HepG2 (cell line): ENCODE measurements around the gene CISD1. TPM values are rescaled to one million over a fixed set of nuclear protein-coding genes. Genes with fewer than 3 reads are reported as not detected.

Experiments
- ATAC-seq: fragments of 200-7000 bp; cut with Tn5 transposase; 3 replicates; pipeline ENCODE4 v1.9.1; 2020; ENCODE audit warnings: mild to moderate bottlenecking, moderate library complexity
- BruUV-seq: library from RNA; stranded (reverse); fragments of 400-500 nt; replicated peaks from 2 replicates; lab custom pipeline; 2021; lab: Mats Ljungman, UMichigan
- CTCF ChIA-PET: fragments of 300-600 bp; formaldehyde crosslinking; extraction: SDS; loops from one replicate; lab custom pipeline; 2021; ENCODE audit warnings: low total read pairs, inconsistent platforms, low intra/inter-chr PET ratio; lab: Yijun Ruan, JAX
- POLR2A ChIA-PET: fragments of 350-600 bp; sonication (Branson Sonifier 250); formaldehyde crosslinking; loops from one replicate; lab custom pipeline; 2020; ENCODE audit warnings: antibody characterized with exemption, inconsistent platforms; lab: Yijun Ruan, JAX
- DNase-seq: peaks from one replicate; pipeline ENCODE4 v3.0.0-alpha.2; 2015; ENCODE audit warnings: low spot score
- FAIRE-seq: peaks from 3 replicates; lab custom pipeline; 2011; peaks lifted over from hg19 to GRCh38; lab: Jason Lieb, UNC
- H2AFZ ChIP-seq: one replicate; pipeline ENCODE4 v1.6.1; 2011; ENCODE audit warnings: low read length, inconsistent platforms
- H3K27ac ChIP-seq: fragments of 300-600 bp; 3 replicates; pipeline ENCODE4 v1.8.0; 2011; ENCODE audit warnings: mixed run types, mild to moderate bottlenecking, mixed read lengths, low read length, inconsistent platforms; ENCODE audit not compliant: insufficient read depth; ENCODE audit errors: extremely low read length
- H3K27me3 ChIP-seq, 2 experiments: fragments of 200-600 bp in 1 of 2; 2 replicates in 1 of 2; 3 replicates in 1 of 2; pipeline versions ENCODE4 v1.6.0 to v1.8.0; 2011; ENCODE audit warnings: low read length in 2 of 2, mild to moderate bottlenecking in 2 of 2, moderate library complexity in 2 of 2, inconsistent platforms in 1 of 2; ENCODE audit not compliant: insufficient read depth in 2 of 2, control insufficient read depth in 1 of 2
- H3K36me3 ChIP-seq, 2 experiments: fragments of 200-600 bp in 1 of 2; replicated peaks in 1 of 2; 2 replicates in 1 of 2; 3 replicates in 1 of 2; pipeline versions ENCODE4 v1.5.1 to v1.8.0; 2011; ENCODE audit warnings: low read length in 2 of 2, inconsistent platforms in 1 of 2; ENCODE audit not compliant: insufficient read depth in 2 of 2, control insufficient read depth in 1 of 2
- H3K4me1 ChIP-seq: 2 replicates; pipeline ENCODE4 v1.5.1; 2012; ENCODE audit warnings: low read length, inconsistent platforms; ENCODE audit not compliant: insufficient read depth
- H3K4me2 ChIP-seq: 2 replicates; pipeline ENCODE4 v1.6.0; 2011; ENCODE audit warnings: low read depth, low read length, inconsistent platforms
- H3K4me3 ChIP-seq, 3 experiments: fragments of 200-600 bp in 1 of 3; sonication (generic), shearing (Covaris generic) in 1 of 3; replicated peaks in 1 of 3; 2 replicates each; pipeline ENCODE4 v1.5.1; 2011 to 2016; ENCODE audit warnings: low read length in 3 of 3, inconsistent platforms in 2 of 3, low read depth in 2 of 3, mild to moderate bottlenecking in 2 of 3, control low read depth in 1 of 3, mixed read lengths in 1 of 3; ENCODE audit not compliant: insufficient read depth in 1 of 3
- H3K79me2 ChIP-seq: one replicate; pipeline ENCODE4 v1.6.1; 2011; ENCODE audit warnings: low read length, inconsistent platforms; ENCODE audit not compliant: insufficient read depth
- H3K9ac ChIP-seq: 2 replicates; pipeline ENCODE4 v1.6.0; 2011; ENCODE audit warnings: mild to moderate bottlenecking, low read depth, low read length, inconsistent platforms; ENCODE audit not compliant: insufficient read depth
- H3K9me3 ChIP-seq: 2 replicates; pipeline ENCODE4 v1.5.1; 2012; ENCODE audit warnings: mild to moderate bottlenecking, low read length
- H4K20me1 ChIP-seq: 2 replicates; pipeline ENCODE4 v1.6.0; 2011; ENCODE audit warnings: inconsistent platforms, mild to moderate bottlenecking, low read length, moderate library complexity; ENCODE audit not compliant: insufficient read depth
- CCDC6 ChIP-seq: sonication (generic); formaldehyde crosslinking; IDR thresholded peaks from 2 replicates; pipeline ENCODE4 v1.8.1; 2022; ENCODE audit warnings: mild to moderate bottlenecking, missing genetic modification reagents, moderate library complexity
- MED1 ChIP-seq: sonication (generic); formaldehyde crosslinking; IDR thresholded peaks from 2 replicates; pipeline ENCODE4 v1.4.0; 2020; ENCODE audit warnings: missing genetic modification reagents
- POLR2AphosphoS5 ChIP-seq: IDR thresholded peaks from 2 replicates; pipeline ENCODE4 v1.6.1; 2012; ENCODE audit warnings: low read depth, low read length
- SMC3 ChIP-seq: IDR thresholded peaks from 2 replicates; pipeline ENCODE4 v1.6.1; 2011; ENCODE audit warnings: low read length, improper control_type of control experiment
- ZFX ChIP-seq: sonication (generic); formaldehyde crosslinking; IDR thresholded peaks from 2 replicates; pipeline ENCODE4 v1.4.0; 2020; ENCODE audit warnings: mild to moderate bottlenecking, low read depth, missing genetic modification reagents, moderate library complexity
- ZNF180 ChIP-seq: sonication (generic); formaldehyde crosslinking; IDR thresholded peaks from 2 replicates; pipeline ENCODE4 v1.4.0; 2020; ENCODE audit warnings: low read depth, missing genetic modification reagents, borderline replicate concordance
- ZSCAN9 ChIP-seq: IDR thresholded peaks from 2 replicates; pipeline ENCODE4 v1.6.1; 2016; ENCODE audit warnings: borderline replicate concordance
- WGBS: methylation state at CpG from one replicate; pipeline ENCODE4 v1.1.6; 2017; ENCODE audit warnings: low lambda C conversion rate; 5-methylcytosine and 5-hydroxymethylcytosine counted together
- in situ Hi-C: cut with HindIII; loops from 2 replicates; pipeline ENCODE4 v1.10.0; 2017; ENCODE audit warnings: low pct_unique_long_range_greater_than_20kb; ENCODE audit not compliant: extremely low pct_ligation_motif_present
- intact Hi-C: fragments of 100-400 bp; cut with micrococcal nuclease; formaldehyde crosslinking; loops from one replicate; pipeline ENCODE4 v1.10.0; 2022; ENCODE audit not compliant: unreplicated experiment
- polyA plus RNA-seq, 8 experiments: library from polyadenylated mRNA; depleted of rRNA in 3 of 8; stranded (reverse) in 7 of 8; unstranded in 1 of 8; fragments of >200 nt; fragmentation: Illumina TruSeq in 4 of 8; extraction: Trizol in 4 of 8; gene quantifications; 2 replicates each; pipeline versions ENCODE4 v1.2.1 to v1.2.3, GENCODE V29; 2011 to 2016; ENCODE audit warnings: low read depth in 4 of 8, missing spikeins in 1 of 8, mixed read lengths in 1 of 8; ENCODE audit not compliant: insufficient read depth in 1 of 8
- total RNA-seq, 5 experiments: library from RNA; depleted of rRNA; stranded (reverse); fragments of >200 nt; fragmentation: Illumina TruSeq; extraction: Trizol; gene quantifications; 2 replicates each; pipeline ENCODE4 v1.2.3, GENCODE V29; 2016; ENCODE audit warnings: low read depth in 1 of 5
- TF ChIP-seq, protein P1 (sequence below): sonication (generic); formaldehyde crosslinking; IDR thresholded peaks from 2 replicates; pipeline ENCODE4 v1.4.0; 2020; ENCODE audit warnings: missing genetic modification reagents
- TF ChIP-seq, protein P2 (sequence below): sonication (generic); formaldehyde crosslinking; IDR thresholded peaks from 2 replicates; pipeline ENCODE4 v1.5.0; 2020; ENCODE audit warnings: mild to moderate bottlenecking, missing genetic modification reagents
- TF ChIP-seq, protein P3 (sequence below): sonication (generic); formaldehyde crosslinking; IDR thresholded peaks from 2 replicates; pipeline ENCODE4 v1.5.0; 2020; ENCODE audit warnings: mild to moderate bottlenecking, missing genetic modification reagents

CISD1 gene
- total and polyA plus RNA-seq, 2 of the 13 experiments (the other 11 are each of a cell fraction or from before 2014, with no cell fraction given): 63.4 to 78.9 TPM

DNA sequence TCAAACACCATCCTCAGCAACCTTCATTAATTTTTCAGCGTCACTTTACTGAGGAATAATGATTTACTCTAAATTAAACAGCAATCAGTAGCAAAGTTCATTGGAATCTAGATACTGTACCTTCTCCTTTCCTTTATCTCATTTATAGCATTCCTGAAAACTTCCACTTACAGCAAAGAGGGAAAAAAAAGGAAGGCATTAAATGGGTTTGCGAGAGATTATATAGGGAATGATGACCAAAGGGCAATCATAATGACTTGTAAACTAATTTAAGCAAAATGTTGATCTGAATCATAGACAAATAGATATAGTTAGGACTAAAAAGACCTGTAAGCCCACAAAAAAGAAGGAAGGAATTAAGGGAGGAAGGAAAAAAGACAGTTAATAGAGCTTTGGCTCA lies 43.3 kb upstream of the CISD1 start:
- intact Hi-C loops: loop anchor here (5.0 kb wide), 1 partner anchor 37 kb away; no protein-coding TSS in a partner anchor
- no peaks in the 10 kb centered on the region for H3K27me3 ChIP-seq
- no TSS peak for BruUV-seq

More for the DNA sequence above, 43.3 kb upstream of the CISD1 start:
- 98% methylated on average over 2 of the region's 2 CpGs for whole genome bisulfite sequencing
- ATAC-seq: no peak
- TF ChIP-seq MED1 (CRISPR knock-in tag): no peak
- no peak for TF ChIP-seq ZFX
- TF ChIP-seq POLR2AphosphoS5: no peak
- TF ChIP-seq, protein P1, sequence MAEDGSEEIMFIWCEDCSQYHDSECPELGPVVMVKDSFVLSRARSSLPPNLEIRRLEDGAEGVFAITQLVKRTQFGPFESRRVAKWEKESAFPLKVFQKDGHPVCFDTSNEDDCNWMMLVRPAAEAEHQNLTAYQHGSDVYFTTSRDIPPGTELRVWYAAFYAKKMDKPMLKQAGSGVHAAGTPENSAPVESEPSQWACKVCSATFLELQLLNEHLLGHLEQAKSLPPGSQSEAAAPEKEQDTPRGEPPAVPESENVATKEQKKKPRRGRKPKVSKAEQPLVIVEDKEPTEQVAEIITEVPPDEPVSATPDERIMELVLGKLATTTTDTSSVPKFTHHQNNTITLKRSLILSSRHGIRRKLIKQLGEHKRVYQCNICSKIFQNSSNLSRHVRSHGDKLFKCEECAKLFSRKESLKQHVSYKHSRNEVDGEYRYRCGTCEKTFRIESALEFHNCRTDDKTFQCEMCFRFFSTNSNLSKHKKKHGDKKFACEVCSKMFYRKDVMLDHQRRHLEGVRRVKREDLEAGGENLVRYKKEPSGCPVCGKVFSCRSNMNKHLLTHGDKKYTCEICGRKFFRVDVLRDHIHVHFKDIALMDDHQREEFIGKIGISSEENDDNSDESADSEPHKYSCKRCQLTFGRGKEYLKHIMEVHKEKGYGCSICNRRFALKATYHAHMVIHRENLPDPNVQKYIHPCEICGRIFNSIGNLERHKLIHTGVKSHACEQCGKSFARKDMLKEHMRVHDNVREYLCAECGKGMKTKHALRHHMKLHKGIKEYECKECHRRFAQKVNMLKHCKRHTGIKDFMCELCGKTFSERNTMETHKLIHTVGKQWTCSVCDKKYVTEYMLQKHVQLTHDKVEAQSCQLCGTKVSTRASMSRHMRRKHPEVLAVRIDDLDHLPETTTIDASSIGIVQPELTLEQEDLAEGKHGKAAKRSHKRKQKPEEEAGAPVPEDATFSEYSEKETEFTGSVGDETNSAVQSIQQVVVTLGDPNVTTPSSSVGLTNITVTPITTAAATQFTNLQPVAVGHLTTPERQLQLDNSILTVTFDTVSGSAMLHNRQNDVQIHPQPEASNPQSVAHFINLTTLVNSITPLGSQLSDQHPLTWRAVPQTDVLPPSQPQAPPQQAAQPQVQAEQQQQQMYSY (CRISPR knock-in tag): no peak
- TF ChIP-seq, protein P2, sequence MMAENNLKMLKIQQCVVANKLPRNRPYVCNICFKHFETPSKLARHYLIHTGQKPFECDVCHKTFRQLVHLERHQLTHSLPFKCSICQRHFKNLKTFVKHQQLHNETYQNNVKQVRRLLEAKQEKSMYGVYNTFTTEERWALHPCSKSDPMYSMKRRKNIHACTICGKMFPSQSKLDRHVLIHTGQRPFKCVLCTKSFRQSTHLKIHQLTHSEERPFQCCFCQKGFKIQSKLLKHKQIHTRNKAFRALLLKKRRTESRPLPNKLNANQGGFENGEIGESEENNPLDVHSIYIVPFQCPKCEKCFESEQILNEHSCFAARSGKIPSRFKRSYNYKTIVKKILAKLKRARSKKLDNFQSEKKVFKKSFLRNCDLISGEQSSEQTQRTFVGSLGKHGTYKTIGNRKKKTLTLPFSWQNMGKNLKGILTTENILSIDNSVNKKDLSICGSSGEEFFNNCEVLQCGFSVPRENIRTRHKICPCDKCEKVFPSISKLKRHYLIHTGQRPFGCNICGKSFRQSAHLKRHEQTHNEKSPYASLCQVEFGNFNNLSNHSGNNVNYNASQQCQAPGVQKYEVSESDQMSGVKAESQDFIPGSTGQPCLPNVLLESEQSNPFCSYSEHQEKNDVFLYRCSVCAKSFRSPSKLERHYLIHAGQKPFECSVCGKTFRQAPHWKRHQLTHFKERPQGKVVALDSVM (CRISPR knock-in tag): no peak
- no peak for TF ChIP-seq CCDC6 (CRISPR knock-in tag)
- TF ChIP-seq SMC3: no peak
- no peak for TF ChIP-seq ZNF180
- TF ChIP-seq ZSCAN9 (CRISPR knock-in tag): no peak
- TF ChIP-seq, protein P3, sequence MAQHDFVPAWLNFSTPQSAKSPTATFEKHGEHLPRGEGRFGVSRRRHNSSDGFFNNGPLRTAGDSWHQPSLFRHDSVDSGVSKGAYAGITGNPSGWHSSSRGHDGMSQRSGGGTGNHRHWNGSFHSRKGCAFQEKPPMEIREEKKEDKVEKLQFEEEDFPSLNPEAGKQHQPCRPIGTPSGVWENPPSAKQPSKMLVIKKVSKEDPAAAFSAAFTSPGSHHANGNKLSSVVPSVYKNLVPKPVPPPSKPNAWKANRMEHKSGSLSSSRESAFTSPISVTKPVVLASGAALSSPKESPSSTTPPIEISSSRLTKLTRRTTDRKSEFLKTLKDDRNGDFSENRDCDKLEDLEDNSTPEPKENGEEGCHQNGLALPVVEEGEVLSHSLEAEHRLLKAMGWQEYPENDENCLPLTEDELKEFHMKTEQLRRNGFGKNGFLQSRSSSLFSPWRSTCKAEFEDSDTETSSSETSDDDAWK (CRISPR knock-in tag): no peak
- H3K4me3 ChIP-seq: no peak overlapping the region
- no peak overlapping the region for H3K4me2 ChIP-seq
- H3K27ac ChIP-seq: no peak overlapping the region
- no peak overlapping the region for H2AFZ ChIP-seq
- no peaks in the 10 kb centered on the region for H3K79me2 ChIP-seq
- DNase-seq: no peak
- peaks cover 2 to 14% of the 10 kb centered on the region in 2 experiments; a peak in 3 of 5 replicates for H3K36me3 ChIP-seq
- CTCF ChIA-PET: no interaction called here
- in situ Hi-C loops: no loop called here
- no peak for FAIRE-seq
- H3K9ac ChIP-seq: no peak overlapping the region
- peaks cover 9% of the 10 kb centered on the region for H3K4me1 ChIP-seq
- H3K9me3 ChIP-seq: no peaks in the 10 kb centered on the region
- H4K20me1 ChIP-seq: no peaks in the 10 kb centered on the region
- POLR2A ChIA-PET: no interaction called here
